ENCODE data around the gene DHRSX. TPM values are rescaled to one million over a fixed set of nuclear protein-coding genes. Genes with fewer than 3 reads are reported as not detected.

Gene DHRSX
- total and polyA plus RNA-seq, 4 experiments from 2014 or later = 12.1 to 23.5 (median 16.5) TPM

Other genes with a start within 250 kb of the DHRSX start
- gene ZBED1, start within 50 bp of the DHRSX start, total RNA-seq = 10 to 100 TPM; 29.2 to 29.9 TPM
- 10 to 100 TPM; 18.1 to 34.1 TPM for gene ZBED1, start within 50 bp of the DHRSX start, polyA plus RNA-seq
- gene CD99, start 190.3 kb upstream of the DHRSX start, total RNA-seq = 100 to 1,000 TPM; 283 to 289 TPM
- 100 to 1,000 TPM; 388 to 400 TPM for gene CD99, start 190.3 kb upstream of the DHRSX start, polyA plus RNA-seq

Data from CD4-positive, alpha-beta memory T cell (primary cell).